HG03095 (cell line): ENCODE results near the gene PGAP3.
A peak's percentile ranks its signal among the peaks of the same experiment; 100 is the strongest.

ENCODE experiments used
- ATAC-seq: cut with Tn5 transposase; IDR thresholded peaks from one replicate; pipeline ENCODE4 v1.9.1; 2021; ENCODE audit warnings: moderate library complexity; ENCODE audit not compliant: unreplicated experiment

PGAP3 gene

GRCh38 chr17:39625198-39625785 lies 62.6 kb downstream of the PGAP3 start:
- ATAC-seq, result no peak

DNA sequence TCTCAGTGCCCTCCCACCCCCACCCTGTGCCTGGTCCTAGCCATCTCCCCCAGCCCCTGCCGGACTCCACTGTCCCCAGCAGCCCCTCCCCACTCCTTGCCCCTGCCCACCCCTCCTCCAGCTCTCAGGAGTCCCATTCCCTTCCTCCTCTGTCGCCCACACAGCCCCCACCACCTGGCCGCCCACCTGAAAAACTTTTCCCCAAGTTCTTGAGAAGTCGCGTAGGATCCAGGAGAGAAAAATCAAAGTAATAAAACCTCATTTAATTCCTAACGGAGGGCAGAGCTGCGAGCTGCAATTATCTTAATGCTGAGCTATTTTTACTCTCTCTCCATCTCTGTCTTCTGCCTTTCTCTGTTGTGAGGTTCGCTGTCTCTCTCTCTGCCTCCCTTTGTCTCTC lies 63.5 kb downstream of the PGAP3 start:
- ATAC-seq, result no peak

DNA sequence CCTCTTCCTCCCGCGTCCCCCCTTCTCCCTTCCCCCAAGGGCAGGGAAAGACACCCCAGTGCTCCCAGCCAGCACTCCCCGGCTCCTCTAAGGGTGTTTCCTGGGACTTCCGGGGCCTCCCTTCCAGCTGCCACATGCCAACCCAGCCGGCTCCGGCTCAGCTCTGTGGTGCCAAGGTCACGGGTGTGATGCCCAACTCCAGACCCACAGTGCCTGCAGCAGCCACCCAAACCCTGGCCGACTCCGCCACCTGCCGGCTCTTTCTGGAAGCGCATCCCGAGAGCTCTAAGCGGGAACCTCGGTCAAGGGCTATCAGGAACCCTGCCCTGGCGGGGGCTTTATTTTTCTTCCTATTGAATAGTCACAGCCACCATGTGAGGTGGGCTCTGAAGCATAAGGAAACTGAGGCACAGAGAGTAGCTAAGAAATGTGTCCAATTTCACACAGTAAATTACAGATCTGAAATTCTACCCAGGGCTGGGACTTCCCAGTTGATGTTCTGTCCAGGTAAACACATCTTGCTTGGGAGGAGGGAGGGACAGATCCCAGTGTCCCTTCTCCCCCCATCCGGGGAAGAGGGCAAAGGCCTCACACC lies 64.4 kb downstream of the PGAP3 start:
- ATAC-seq, result peak; percentile 45

DNA sequence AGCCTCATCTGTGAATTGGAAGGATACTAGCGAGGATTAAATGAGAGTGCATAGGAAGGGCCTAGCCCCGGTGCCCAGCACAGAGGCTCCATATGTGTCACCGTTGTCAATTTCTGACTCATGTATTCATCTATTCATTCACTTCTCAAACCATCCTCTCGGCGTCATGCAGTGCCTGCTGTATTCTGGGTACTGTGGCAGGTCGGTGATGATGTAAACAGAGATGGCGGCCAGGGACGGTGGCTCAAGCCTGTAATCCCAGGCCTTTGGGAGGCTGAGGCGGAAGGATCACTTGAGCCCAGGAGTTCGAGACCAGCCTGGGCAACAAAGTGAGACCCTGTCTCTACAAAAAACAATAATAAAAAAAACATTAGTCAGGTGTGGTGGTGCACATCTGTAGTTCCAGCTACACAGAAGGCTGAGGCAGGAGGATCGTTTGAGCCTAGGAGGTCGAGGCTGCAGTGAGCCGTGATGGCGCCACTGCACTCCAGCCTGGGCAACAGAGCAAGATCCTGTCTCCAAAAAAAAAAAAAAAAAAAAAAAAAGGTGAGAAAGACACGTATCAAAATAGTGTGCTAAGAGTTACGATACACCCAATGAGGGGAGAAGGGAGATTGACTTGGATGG lies 65.4 kb downstream of the PGAP3 start:
- no peak for ATAC-seq

DNA sequence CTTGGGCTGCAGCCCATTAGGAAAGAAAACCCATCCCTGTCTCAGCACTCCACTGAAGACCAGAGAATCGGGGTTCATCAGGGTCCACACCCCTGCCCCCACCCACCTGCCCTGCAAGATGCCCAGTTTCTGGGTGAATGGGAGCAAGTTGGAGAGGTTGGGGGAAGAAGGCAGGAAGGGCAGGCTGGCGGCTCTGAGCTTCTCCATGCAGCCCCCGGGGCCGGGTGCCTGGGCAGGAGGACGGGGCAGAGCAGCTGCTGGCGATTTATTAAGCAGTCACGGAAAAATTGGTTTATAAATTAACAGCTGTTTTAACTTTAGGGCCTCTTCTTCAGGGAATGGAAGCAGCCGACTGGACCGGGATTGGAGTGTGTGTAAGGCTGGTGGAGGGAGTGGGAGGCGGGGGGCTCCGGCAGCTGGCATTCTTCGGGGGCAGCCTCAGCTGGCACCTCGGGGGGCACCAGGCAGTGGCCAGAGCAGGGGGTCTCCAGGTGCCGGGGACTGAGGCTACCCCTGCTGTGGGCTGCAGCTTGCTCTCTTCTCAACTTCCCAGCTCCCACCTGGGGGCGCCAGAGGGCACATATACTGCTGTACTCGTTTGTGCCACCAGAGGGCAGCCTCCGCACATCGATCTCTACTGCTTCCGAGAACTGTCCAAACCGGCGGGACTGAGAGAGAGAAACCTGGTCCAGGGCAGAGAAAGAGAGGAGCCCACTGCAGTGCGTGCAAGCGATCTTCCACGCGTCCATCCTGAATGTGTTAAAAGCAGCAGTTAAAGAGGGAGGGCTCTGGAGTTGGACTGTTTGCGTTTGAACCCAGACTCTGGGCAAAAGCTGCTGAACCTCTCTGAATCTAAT lies 66.1 kb downstream of the PGAP3 start:
- ATAC-seq, result no peak
